Activated CD8-positive, alpha-beta memory T cell treated with anti-CD3 and anti-CD28 coated beads, Interleukin-2, amount 50 U/mL, for 4 hours (primary cell): ENCODE measurements around the gene RARRES1.

ENCODE experiments used
- DNase-seq: peaks from one replicate; pipeline ENCODE4 v3.0.0-alpha.2; 2020

The RARRES1 gene

DNA sequence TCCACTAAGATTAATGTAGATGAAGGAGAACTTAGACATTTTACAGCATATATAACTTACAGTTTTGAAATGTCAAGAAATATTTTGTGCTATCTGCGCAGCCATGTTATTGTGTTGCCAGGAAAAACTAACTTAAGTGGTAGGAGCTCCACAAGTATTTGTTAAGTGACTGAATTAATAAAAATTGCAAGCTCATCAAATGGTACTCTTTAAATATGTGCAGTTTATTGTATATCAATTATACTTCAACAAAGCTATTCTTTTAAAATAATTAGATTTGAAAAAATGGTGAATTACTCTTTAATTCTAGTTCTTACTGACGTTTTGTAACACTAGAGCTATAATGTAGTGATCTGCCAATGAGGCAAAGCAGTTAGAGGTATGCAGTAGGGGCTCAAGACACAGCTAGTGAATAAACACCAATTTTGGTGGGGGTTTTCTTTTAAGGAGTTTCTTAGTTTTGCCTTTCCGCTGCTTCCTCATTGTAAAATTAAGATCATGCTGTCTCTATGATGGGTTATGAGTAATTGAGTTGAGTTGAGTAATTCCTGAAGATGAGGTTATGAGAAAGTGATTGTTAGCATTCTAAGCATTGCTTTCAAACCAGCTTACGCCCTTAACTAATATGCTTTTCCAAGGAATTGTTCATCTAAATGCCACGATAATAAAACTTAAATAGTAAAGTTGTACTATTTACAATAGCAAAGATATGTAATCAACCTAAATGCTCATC, 48.9 kb downstream of the RARRES1 start:
- DNase-seq, result no peak

DNA sequence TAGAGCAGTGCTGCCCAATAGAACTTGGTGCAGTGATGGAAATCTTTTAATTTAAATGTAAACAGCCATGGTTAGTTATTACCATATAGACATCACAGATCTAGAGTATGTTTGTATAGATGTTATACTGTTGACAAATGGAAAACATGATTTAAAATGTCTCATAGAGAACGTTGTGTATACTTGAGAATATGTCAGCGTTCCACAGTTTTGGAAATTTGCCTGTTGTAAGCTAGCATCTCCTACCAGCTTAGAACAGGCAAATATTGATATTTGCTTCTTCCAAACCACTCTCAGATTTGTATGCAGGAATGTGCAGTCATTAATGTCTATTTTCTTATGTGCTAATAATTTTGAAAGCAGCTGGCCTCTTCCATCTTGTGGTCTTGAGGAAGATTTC, 51.4 kb downstream of the RARRES1 start:
- DNase-seq, result no peak

DNA sequence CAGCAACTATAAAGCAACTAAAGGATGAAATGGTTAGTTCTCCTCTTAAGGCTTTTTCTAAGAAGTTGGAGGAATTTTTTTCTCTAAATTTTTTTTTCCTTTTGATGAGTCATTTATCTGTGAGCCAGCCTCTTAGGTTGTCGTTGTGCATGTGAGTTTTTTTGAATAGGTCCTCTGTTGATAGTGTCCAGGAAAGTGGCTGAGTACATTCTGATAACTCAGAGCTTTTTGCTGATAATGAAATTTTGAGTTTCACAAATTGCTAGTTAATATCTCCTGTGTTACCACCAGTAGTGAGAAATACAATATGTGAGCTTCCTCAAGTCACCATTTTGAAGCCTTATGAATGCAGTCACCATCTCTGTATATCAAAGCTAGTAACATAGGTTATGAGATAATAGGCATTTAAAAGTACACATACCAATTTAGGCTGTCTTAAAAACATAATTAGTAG, 52.7 kb downstream of the RARRES1 start:
- DNase-seq, result no peak

DNA sequence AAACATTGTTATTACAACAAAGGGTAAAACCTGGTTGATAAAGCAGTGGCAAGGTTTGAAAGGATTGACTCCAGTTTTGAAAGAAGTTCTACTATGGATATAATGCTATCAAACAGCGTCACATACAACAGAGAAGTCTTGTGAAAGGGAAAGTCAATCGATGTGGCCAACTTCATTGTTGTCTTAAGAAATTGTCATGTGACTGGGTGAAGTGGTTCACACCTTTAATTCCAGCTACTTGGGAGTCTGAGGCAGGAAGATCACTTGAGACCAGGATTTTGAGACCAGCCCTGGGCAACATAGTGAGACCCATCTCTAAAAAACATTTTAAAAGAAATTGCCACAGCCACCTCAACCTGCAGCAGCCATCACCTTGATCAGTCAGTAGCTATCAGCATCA, 53.6 kb downstream of the RARRES1 start:
- DNase-seq, result no peak

DNA sequence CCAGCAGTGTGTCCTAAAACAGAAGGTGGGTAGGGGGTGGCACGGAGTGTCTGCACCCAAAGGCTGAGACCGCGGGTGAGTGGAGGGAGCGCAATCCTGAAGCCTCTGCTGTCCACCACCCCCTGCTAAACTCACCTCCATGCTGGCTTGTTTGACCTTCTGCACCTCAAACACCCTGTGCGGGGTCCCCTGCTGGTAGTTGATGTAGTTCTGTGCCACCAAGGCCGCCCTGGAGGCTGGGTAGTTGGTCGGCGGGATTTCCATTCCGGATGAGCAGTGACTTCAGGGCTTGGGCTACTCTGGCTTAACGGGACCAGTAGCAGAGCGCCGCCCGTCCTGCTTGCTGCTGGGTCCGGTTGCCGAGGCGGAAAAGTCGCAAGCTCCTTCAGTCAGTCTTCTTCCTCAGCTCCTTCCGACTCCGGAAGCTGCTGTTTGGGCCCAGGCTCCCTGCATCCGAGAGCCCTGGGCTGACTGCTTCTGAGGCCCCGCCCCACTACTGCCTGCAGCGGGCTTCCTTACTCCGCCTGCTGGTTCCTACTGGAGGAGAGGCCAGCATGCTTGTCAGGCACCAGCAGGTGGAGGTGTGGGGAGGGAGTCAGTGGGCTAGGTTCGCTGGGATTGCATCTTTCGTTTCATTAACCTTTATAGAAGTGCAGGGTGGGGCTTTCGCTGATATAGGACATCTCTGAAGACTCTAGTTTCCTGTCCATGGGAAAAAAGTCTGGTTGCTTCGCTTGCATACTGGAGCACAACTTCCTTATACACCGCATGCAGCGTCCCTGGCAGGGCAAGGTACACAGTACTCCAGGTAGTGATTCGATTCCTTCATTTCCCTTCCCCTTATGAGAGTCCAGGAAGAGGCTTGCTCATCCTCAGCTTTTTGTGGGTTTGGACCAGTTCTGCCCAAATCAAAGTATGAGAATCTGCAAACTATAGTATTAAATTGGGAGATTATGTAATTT, 59.8 kb downstream of the RARRES1 start, which contains the start of gene LXN:
TSS of gene LXN (minus strand) at position 434 of the 962 bp plus-strand sequence. CDS start at position 264, 170 bp downstream.
- peak; percentile 69 for DNase-seq

DNA sequence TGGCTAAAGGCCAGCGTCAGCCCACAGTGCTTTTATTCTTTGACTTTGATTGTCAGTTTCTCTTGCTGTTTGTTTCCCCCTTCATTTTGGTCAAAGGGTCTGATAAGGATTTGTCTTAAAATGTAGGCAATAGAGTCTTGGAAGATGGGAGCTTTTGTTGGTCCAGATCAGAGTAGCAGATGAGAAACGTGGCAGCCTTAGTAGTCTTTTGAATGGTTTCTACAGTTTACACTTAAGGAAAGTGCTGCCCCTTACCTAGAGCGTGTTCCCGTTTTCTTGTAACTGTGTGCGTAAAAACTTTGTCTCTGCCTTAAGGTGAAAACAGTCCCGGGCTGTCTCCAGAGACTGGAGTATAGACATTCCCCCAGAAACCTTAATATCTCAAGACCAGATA, 60.4 kb downstream of the RARRES1 start:
- DNase-seq, result no peak

DNA sequence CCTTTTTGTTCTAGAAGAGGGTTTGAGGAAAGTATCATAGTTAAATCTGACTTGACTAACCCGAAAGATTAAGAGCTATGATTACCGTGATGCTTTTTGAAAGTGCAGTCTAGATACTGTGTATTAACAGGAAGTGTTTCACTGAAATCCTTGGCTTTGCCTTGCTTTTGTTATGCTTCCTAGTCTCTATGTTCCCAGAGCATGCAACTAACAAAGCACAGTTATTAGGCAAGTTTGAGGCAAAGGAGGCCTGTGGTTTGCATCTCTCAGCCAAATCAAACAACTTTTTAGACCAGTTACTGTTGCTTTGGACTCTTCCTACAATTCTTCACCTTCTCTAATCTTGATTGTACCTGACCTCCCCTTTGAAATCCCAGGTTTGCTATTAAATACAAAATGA, 63.8 kb downstream of the RARRES1 start:
- DNase-seq, result no peak

DNA sequence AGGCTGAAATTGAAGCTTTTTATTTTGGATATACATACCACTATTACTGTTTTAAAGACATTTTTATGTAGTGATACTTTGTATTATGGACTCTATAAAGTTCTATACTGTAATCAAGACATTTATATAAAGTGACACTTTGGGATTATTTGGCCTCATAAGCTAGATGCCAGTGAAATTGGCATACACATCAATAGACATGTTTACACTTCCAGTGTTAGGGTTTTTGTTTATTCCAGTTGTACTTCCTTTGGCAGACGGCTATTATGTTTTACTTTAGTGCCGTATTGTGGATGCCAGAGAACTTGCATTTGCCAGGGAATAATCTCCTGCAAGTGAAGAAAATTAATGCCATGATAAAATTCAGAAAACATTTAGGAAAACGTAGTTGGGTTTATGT, 65.8 kb downstream of the RARRES1 start:
- no peak for DNase-seq

DNA sequence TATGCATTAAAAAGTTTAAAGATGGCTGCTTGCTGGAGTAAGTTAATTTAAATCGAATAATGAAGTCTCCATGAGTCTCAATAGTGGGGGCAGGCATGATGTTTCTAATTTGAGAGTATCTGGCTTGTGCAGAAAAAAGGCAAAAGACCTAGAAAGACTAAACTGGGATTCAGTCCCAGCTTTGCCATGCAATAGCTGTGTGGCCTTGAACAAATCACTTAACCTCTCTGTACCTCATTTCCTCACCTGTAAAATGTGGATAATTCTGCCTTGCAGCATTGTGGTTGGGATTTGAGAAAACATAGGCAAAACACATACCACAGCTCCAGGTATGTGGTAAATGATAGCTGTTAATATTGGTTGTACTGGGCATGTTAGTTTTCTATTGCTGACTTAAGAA, 68.4 kb downstream of the RARRES1 start:
- DNase-seq, result no peak

DNA sequence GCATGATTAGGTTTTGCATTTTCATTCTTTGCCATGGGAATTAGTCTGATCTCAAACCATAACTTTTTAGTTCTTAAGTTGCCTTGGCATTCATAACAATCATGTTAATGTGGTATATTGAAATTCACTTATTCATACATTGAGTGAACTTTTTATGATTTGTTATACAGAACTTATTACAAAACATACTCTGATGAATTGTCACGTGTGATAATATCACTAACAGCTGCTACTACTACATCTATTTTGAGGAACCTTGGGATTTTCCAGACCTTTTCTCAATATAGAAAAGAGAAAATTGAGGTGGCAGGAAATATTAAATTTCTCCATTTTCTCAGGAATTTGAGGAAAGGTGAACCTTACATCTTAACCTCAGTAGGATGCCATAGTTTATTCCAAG, 69.0 kb downstream of the RARRES1 start:
- no peak for DNase-seq

DNA sequence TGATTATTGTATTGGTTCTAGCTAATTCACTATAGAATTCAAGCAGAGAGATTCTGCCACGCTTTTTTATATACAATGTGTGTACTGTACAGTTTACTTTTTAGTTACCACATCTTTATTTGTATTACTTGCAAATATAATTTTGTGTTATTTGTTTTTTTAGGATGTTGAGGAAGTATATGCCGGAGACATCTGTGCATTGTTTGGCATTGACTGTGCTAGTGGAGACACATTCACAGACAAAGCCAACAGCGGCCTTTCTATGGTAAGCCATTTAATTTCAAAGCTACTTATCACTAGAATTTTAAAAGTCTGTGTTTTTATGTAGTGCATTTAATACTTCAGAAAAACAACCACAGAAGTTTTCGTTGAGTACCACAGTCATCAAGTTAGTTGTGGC, 71.5 kb downstream of the RARRES1 start:
- no peak for DNase-seq

DNA sequence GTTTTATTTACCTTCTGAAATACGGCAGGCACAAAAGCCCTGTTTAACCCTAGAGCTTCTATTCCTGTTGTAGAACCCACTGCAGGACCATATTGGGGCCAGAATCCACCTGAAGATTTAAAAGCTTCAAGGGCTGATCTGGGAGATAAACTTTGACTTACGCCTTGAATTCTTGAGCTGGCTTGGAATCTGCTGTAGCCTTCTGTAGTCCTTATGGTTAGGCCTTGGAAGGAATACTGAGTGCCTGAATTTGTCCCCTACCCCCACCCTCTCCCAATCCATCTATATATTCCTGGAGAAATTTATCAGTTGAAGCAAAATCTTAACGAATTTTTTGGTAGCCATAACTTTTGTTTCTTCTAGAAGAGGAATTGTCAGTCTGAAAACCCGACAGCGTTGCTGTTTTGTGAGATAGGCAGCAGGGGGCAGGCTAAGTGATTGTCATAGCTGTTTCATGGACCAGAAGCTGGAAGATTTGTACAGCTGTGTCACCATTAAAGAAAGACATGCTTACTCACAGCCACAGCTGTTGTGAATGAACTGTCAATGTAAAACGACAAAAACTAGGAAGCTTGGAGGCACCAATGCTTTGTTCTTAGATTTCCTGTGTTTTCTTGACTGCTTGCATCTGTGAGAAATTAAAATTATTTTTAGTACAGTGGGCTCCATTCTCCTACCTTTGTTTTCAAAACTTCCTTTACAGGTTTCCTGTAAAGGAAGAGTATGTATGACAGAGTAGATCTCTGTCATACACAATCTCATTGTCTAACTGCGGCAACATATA, 72.6 kb downstream of the RARRES1 start:
- DNase-seq, result peak; percentile 41

DNA sequence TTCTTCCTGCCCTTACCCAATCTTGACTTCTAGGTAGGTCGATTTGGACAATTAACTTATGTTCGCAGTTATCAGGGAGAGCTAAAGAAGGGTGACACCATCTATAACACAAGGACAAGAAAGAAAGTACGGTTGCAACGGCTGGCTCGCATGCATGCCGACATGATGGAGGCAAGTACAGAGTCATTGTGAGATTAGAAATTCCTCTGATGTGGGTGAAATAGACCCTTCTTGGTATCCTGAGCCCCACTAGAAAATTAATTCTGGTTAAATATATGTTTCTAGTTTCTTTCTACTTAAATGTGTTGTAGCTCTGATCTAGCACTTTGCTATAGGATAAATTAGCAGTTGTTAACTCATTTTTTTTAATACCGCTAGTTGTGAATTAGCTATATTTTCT, 73.4 kb downstream of the RARRES1 start:
- DNase-seq, result no peak

DNA sequence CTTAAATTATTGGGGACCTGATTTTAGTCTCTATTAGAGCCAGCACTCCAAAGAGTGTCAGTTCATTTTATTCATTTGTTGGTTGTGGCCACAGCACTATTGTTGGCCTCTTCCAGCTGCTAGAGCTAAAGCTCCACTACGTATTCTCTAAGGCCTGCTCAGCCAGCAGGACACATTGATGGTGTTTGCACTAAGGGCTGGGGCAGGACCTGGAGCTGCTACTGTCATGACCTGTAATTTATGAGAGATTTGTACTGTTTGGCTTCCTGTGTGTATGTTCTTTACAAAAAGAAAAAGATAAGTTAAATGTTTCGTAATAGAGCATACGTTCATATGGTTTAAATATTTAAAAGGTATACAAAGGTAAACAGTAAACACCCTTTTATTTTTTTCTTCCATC, 79.8 kb downstream of the RARRES1 start:
- no peak for DNase-seq

DNA sequence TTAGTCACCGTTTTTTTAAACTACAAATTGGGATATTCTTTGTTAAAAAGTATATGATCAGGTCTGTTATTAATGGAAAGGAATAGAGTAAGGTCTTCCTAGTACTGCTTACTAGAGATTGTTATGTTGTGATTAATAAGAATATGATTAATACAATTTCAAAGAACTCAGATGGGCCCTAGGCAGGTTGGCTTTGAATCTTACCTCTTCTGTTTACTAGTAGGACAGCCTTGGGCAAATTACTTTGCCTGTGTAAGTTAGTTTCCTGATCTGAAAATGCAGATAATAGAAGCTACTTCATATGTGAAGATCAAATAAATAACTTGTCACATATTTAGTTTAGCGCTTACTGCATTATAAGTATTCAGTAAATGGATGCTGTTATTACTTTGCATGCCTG, 81.1 kb downstream of the RARRES1 start:
- DNase-seq, result no peak

DNA sequence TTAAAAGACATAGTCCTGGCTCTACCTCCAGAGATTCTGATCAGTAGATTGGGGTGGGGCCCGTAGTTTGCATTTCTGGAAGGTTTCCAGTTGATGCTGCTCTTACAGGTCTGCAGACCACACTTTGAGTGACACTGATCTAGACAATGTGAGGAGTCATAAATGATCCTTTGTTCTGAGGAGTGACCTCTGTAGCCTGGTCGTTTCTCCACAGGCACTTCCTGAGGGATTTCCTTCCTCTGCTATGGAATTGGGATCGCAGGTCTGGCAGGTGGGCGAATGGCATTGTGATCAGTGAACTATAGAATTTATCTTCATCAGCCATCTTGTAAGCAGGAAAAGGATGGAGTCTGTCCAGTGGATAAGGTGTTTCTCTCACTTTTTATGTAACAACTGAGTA, 82.5 kb downstream of the RARRES1 start:
- DNase-seq, result no peak
